ENCODE measurements around the gene ZP2.

DNA sequence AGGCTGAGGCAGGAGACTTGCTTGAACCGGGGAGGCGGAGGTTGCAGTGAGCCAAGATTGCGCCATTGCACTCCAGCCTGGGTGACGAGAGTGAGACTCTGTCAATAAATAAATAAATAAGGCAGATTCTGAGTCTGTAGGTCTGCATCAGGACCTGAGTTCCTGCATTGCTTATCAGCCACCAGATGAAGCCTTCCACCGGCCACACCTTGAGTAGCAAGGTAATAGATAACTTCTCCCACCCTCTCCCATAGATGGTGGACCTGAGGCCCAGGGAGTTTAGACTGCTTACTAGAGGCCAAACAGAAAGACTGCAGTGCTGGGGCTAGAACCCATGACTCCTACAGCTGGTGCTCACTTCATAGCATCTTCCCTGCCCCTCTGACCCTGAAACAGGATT, 22.1 kb downstream of the ZP2 start:
- TF ChIP-seq, protein P1, sequence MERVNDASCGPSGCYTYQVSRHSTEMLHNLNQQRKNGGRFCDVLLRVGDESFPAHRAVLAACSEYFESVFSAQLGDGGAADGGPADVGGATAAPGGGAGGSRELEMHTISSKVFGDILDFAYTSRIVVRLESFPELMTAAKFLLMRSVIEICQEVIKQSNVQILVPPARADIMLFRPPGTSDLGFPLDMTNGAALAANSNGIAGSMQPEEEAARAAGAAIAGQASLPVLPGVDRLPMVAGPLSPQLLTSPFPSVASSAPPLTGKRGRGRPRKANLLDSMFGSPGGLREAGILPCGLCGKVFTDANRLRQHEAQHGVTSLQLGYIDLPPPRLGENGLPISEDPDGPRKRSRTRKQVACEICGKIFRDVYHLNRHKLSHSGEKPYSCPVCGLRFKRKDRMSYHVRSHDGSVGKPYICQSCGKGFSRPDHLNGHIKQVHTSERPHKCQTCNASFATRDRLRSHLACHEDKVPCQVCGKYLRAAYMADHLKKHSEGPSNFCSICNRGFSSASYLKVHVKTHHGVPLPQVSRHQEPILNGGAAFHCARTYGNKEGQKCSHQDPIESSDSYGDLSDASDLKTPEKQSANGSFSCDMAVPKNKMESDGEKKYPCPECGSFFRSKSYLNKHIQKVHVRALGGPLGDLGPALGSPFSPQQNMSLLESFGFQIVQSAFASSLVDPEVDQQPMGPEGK (CRISPR knock-in tag; IDR thresholded peaks at IDR 0.05; ENCODE audit: borderline replicate concordance), result no peak
- TF ChIP-seq RARB (CRISPR knock-in tag; IDR thresholded peaks at IDR 0.05), result no peak
- no peak for TF ChIP-seq ZFP30 (CRISPR knock-in tag; IDR thresholded peaks at IDR 0.05)
- TF ChIP-seq ZFP3 (CRISPR knock-in tag; IDR thresholded peaks at IDR 0.05), result no peak
- TF ChIP-seq, protein P2, sequence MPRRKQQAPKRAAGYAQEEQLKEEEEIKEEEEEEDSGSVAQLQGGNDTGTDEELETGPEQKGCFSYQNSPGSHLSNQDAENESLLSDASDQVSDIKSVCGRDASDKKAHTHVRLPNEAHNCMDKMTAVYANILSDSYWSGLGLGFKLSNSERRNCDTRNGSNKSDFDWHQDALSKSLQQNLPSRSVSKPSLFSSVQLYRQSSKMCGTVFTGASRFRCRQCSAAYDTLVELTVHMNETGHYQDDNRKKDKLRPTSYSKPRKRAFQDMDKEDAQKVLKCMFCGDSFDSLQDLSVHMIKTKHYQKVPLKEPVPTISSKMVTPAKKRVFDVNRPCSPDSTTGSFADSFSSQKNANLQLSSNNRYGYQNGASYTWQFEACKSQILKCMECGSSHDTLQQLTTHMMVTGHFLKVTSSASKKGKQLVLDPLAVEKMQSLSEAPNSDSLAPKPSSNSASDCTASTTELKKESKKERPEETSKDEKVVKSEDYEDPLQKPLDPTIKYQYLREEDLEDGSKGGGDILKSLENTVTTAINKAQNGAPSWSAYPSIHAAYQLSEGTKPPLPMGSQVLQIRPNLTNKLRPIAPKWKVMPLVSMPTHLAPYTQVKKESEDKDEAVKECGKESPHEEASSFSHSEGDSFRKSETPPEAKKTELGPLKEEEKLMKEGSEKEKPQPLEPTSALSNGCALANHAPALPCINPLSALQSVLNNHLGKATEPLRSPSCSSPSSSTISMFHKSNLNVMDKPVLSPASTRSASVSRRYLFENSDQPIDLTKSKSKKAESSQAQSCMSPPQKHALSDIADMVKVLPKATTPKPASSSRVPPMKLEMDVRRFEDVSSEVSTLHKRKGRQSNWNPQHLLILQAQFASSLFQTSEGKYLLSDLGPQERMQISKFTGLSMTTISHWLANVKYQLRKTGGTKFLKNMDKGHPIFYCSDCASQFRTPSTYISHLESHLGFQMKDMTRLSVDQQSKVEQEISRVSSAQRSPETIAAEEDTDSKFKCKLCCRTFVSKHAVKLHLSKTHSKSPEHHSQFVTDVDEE (CRISPR knock-in tag; IDR thresholded peaks at IDR 0.05), result no peak
- no peak for TF ChIP-seq ZNF565 (CRISPR knock-in tag; conservative IDR thresholded peaks at IDR 0.05; ENCODE audit: low read depth)
- no peak for TF ChIP-seq ARNTL (CRISPR knock-in tag; IDR thresholded peaks at IDR 0.05; ENCODE audit: borderline replicate concordance, low read depth)
- TF ChIP-seq, protein P3, sequence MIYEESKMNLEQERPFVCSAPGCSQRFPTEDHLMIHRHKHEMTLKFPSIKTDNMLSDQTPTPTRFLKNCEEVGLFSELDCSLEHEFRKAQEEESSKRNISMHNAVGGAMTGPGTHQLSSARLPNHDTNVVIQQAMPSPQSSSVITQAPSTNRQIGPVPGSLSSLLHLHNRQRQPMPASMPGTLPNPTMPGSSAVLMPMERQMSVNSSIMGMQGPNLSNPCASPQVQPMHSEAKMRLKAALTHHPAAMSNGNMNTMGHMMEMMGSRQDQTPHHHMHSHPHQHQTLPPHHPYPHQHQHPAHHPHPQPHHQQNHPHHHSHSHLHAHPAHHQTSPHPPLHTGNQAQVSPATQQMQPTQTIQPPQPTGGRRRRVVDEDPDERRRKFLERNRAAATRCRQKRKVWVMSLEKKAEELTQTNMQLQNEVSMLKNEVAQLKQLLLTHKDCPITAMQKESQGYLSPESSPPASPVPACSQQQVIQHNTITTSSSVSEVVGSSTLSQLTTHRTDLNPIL (CRISPR knock-in tag; IDR thresholded peaks at IDR 0.05; ENCODE audit: low read depth), result no peak
- no peak for TF ChIP-seq SNAI2 (CRISPR knock-in tag; IDR thresholded peaks at IDR 0.05)
- no peak for TF ChIP-seq ISL1 (CRISPR knock-in tag; IDR thresholded peaks at IDR 0.05)
- no peak for TF ChIP-seq TOX (CRISPR knock-in tag; IDR thresholded peaks at IDR 0.05; ENCODE audit: borderline replicate concordance)
